GM18951 (cell line): ENCODE results near the gene CEP57L1.
"Not testable (repeated sequence)": the region's sequence is repeated elsewhere in the genome, so short reads cannot be mapped to it uniquely, and the experiment has no call there.

Experiments used
- POLR2A ChIP-seq: IDR thresholded peaks from 4 replicates; pipeline ENCODE4 v1.6.1; 2011; ENCODE audit warnings: mild to moderate bottlenecking; ENCODE audit not compliant: insufficient read length, insufficient read depth; ENCODE audit errors: extremely low read depth
- in situ Hi-C: fragments of 300-500 bp; cut with MboI; formaldehyde crosslinking; loops from one replicate; pipeline ENCODE4 v1.12.0; 2022; ENCODE audit warnings: low sequenced_read_pairs, mixed read lengths, inconsistent platforms; ENCODE audit not compliant: unreplicated experiment

CEP57L1 gene

DNA sequence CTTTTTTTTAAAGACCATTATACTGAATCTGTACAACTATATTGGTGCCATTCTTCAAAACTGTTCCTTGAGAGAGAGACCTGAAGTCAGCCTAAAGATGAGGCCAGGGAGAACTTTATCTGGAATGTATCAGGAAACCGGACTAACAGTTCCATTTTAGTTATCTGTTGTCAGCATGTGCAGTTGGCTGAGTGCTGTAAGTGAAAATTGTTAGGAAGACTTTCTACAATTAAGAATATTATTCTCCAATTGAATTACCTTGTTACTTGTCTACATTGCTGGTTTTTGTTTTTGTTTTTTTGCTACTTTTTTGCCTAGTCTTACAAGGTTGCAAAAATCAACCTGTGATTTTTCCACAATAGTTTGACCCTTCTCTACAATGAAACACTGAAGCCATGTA lies 7.5 kb downstream of the CEP57L1 start:
- no peak for TF ChIP-seq POLR2A
- in situ Hi-C loops: no loop called here

DNA sequence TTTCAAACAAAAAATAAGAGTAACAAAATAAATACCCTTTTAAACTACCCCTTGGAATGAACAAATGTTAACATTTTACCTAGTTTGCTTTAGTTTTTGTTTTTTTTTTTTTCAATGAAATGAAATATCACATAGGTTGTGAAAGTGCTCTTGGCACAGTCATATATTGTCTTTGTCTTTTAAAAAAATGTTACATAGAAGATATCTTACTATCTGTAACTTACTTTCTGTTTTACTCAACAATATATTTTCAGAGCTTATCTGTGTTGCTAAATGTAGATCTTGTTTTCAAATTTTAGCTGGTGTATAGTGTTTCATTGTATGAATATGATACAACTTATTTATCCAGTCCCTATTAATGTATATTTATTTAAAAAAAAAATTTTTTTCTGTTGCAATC lies 8.6 kb downstream of the CEP57L1 start:
- in situ Hi-C loops: no loop called here
- TF ChIP-seq POLR2A: no peak

- in situ Hi-C loops: no loop called here
- no peak for TF ChIP-seq POLR2A
These were observed 9.2 kb downstream of the CEP57L1 start for GRCh38 chr6:109104512-109104911.

- no peak for TF ChIP-seq POLR2A
- in situ Hi-C loops: no loop called here
These were observed 10.4 kb downstream of the CEP57L1 start for GRCh38 chr6:109105681-109106080.

GRCh38 chr6:109109663-109110062 lies 14.4 kb downstream of the CEP57L1 start:
- in situ Hi-C loops: not testable (repeated sequence)

DNA sequence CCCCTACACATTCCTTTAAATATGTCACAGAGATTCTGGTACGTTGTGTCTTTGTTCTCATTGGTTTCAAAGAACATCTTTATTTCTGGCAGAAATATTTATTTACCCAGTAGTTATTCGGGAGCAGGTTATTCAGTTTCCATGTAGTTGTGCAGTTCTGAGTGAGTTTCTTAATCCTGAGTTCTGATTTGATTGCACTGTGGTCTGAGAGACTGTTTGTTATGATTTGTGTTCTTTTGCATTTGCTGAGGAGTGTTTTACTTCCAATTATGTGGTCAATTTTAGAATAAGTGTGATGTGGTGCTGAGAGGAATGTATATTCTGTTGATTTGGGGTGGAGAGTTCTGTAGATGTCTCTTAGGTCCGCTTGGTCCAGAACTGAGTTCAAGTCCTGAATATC lies 17.4 kb downstream of the CEP57L1 start:
- in situ Hi-C loops: not testable (repeated sequence)

DNA sequence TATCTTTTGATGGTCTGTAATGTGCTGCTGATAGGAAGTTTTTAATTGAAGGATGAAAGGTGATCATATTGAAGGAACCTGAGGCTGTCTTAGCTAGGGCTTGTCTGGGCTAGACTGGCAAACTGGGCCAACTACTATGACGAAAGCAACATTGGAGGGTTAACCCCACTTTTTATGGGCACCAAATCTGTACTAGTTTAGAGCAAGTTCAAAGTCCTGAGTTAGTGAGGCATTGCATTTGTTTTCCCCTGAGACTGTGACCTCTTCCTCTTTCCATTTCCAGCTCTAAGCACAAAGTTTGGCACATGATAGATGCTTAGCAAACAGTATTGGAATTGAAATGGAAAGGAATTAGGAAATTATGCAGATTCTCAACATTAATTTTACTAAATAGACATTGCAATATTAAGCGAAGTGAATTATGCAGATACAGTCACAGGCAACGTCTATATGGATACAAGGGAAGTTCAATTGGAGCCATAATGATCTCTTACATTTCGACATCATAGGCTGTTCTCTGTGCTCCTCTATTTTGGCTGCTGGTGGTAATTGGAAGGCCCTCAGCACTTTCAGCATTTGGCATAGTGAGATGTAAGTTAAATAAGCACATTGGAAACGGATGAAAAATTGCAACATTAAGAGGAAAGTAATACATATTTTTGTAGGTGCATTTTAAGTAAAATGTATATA lies 22.2 kb downstream of the CEP57L1 start:
- in situ Hi-C loops: no loop called here
- TF ChIP-seq POLR2A: no peak

DNA sequence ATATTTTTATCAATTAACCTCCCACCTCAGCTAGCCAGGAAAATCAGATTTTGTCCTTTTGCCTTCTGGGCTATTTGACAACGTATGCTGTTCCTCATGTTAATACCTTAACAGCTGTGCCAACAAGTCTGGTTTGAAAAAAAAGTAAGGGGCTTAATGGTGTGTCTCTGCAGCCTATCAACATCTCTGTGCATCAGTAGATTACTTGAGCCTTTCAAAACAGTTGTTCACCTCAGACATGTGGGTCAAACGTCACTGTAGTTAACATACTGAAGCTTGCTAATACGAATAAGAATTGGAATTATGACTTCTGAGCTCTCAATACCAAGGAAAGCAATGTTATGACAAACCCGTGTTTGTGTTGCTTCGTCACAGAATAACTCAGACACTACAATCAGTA lies 23.0 kb downstream of the CEP57L1 start:
- in situ Hi-C loops: no loop called here
- TF ChIP-seq POLR2A: no peak

DNA sequence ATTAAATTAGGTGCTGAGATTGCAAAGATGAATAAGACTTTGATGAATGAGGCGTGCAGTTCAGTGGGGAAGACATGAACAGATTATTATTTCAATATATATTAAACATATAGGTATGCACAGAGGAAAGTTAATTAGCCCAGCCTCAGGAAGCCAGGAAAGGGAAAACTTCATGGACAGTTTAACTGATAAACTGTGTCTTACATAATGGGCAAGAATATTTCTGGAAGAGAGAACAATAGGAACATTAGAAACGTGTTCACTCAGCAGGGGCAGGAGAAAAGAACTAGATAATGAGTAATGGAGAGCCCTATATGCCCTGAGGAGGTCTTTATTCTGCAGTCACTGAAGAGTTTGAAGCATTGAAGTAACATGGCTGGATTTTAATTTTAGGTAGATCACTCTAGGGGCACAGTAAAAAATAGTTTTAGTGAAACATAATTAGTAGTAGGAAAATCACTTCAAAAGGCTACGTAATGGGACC lies 23.6 kb downstream of the CEP57L1 start:
- no peak for TF ChIP-seq POLR2A
- in situ Hi-C loops: no loop called here

GRCh38 chr6:109121411-109121810 lies 26.1 kb downstream of the CEP57L1 start:
- no peak for TF ChIP-seq POLR2A
- in situ Hi-C loops: no loop called here

- no peak for TF ChIP-seq POLR2A
- in situ Hi-C loops: no loop called here
These were observed 28.9 kb downstream of the CEP57L1 start for GRCh38 chr6:109124219-109124618.

DNA sequence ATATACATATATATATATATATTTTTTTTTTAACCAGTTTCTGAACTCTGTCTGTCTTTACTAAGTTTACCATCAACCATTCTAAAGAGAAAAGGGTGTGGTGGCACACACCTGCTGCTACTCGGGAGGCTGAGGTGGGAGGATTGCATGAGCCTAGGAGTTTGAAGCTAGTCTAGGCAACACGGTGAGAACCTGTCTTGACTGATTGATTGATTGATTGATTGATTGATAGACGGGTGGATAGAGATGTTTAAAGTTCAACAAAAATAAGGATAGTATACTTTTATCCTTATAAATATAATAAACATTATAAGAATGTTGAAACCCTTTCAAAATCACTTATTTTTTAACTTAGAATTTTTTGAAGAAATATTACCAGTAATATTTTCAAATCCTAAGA lies 30.2 kb downstream of the CEP57L1 start:
- no peak for TF ChIP-seq POLR2A
- in situ Hi-C loops: no loop called here

- in situ Hi-C loops: no loop called here
- no peak for TF ChIP-seq POLR2A
These were observed 34.8 kb downstream of the CEP57L1 start for GRCh38 chr6:109130065-109130464.

GRCh38 chr6:109135600-109135999 lies 40.3 kb downstream of the CEP57L1 start:
- in situ Hi-C loops: not testable (repeated sequence)

GRCh38 chr6:109136039-109136438 lies 40.7 kb downstream of the CEP57L1 start:
- in situ Hi-C loops: not testable (repeated sequence)

DNA sequence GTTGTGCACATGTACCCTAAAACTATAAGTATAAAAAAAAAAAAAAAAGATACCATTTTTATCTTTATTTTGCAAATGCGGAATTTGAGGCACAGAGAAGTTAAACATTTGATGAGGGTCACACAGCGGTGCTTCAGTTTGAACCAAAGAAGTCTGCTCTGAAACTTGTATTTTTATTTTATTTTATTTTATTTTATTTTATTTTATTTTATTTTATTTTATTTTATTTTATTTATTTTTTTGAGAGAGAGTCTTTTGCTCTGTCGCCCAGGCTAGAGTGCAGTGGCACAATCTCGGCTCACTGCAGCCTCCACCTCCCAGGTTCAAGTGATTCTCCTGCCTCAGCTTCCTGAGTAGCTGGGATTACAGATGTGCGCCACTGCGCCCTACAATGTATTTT lies 41.2 kb downstream of the CEP57L1 start:
- in situ Hi-C loops: not testable (repeated sequence)
